ENCODE measurements around the gene MSANTD1.

The MSANTD1 gene

DNA sequence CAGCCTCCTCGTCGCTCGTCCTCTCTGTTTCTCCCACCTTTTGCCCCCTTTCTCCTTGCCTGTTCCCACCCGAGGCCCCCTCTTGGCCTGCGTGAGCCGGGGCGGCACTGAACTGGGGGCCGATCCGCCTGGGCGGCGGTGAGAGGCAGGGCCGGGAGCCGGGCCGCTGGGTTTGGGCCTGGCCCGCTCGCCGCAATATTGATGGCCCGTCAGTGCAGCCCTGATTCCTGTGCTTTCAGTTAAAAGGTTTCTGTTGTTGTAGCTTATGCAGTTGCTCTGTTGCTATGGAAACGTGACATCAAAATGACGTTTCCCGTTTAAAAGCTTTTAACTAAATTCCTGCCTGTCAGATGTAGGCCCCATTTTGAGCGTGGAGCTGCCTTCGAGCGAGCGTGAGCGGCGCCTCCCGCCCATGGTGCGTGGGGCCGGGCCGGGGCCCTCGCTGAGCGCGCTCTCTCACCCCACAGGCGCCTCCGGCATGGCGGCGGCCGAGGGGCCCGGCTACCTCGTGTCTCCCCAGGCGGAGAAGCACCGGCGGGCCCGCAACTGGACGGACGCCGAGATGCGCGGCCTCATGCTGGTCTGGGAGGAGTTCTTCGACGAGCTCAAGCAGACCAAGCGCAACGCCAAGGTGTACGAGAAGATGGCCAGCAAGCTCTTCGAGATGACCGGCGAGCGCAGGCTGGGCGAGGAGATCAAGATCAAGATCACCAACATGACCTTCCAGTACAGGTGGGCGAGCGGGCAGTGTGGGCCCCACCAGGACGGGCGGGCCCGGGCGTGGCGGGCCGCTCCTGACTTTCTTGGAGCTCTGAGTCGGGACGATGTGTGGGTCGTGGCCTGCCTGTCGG, at the start of gene MSANTD1:
MSANTD1 (plus strand) TSS at position 349 of the 851 bp plus-strand sequence; CDS start at position 413, 64 bp downstream.
- TF ChIP-seq, protein P1, sequence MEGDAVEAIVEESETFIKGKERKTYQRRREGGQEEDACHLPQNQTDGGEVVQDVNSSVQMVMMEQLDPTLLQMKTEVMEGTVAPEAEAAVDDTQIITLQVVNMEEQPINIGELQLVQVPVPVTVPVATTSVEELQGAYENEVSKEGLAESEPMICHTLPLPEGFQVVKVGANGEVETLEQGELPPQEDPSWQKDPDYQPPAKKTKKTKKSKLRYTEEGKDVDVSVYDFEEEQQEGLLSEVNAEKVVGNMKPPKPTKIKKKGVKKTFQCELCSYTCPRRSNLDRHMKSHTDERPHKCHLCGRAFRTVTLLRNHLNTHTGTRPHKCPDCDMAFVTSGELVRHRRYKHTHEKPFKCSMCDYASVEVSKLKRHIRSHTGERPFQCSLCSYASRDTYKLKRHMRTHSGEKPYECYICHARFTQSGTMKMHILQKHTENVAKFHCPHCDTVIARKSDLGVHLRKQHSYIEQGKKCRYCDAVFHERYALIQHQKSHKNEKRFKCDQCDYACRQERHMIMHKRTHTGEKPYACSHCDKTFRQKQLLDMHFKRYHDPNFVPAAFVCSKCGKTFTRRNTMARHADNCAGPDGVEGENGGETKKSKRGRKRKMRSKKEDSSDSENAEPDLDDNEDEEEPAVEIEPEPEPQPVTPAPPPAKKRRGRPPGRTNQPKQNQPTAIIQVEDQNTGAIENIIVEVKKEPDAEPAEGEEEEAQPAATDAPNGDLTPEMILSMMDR (IDR thresholded peaks at IDR 0.05; ENCODE audit: insufficient read depth, missing control alignments) = no peak
- no peak for DNase-seq (ENCODE audit: insufficient read length, low spot score)
- no peak for FAIRE-seq

DNA sequence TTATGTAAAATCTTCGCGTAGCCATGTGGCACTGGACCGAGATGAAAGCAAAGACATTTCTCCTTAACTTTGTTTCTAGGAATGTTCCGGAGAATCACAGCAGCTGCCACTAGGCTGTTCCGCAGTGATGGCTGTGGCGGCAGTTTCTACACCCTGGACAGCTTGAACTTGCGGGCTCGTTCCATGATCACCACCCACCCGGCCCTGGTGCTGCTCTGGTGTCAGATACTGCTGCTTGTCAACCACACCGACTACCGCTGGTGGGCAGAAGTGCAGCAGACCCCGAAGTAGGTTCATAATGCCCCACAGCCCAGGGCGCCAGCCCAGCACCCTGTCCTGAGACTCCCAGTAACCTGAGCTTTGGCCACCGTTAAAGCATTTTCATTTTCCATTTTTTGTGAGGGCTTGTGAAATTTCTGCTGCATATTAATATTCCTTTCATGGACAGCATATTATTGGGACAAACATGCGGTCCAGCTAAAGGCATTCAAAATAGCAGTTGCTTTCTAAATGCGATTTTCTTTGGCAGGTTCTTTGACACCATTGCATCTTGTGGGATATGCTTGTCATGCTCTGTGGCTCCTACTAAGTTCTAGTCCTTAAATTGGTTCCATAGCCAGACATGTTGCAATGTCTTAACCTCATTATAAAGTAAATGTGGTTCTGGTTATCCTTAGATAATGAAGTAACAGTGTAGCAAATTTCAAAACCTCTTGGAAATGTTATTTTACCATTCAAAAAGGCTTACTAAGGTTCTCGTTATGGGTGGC, 49.1 kb upstream of the MSANTD1 start:
- no peak for DNase-seq (ENCODE audit: insufficient read length, low spot score)
- TF ChIP-seq, protein P1 (IDR thresholded peaks at IDR 0.05; ENCODE audit: insufficient read depth, missing control alignments) = no peak
- no peak for FAIRE-seq

DNA sequence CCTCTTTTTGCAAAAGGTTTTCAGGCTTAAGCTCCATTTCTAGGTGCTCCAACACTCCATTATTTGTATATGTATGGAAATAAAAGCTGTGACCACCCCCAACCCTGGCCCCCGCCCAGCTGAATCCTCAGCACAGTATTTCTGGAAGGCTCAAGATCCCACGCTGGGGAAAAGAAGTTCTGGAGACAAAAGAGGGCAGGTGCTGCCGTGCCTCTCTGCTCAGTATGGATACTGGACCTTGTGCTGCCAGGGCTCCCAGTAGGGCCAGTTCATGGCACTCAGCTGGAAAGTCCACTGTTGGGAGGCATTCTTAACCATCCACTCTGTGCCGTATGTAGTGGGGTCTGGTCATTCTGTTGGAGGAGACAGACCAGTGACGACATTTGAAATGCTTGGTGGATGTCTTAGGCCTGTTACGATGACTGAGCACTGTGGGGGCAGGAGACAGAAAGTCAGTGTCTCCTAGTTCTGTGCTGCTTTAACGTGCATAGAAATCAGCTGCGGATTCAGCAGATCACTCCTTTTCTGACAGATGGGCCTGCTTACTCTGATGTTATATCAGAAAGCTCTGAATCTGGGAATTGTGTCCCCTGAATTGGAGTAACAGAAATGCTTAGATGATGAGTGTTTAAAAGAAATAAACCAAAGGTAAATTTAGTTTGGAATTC, 48.4 kb upstream of the MSANTD1 start:
- TF ChIP-seq, protein P1 (IDR thresholded peaks at IDR 0.05; ENCODE audit: insufficient read depth, missing control alignments) = no peak
- no peak for DNase-seq (ENCODE audit: insufficient read length, low spot score)
- FAIRE-seq = no peak

DNA sequence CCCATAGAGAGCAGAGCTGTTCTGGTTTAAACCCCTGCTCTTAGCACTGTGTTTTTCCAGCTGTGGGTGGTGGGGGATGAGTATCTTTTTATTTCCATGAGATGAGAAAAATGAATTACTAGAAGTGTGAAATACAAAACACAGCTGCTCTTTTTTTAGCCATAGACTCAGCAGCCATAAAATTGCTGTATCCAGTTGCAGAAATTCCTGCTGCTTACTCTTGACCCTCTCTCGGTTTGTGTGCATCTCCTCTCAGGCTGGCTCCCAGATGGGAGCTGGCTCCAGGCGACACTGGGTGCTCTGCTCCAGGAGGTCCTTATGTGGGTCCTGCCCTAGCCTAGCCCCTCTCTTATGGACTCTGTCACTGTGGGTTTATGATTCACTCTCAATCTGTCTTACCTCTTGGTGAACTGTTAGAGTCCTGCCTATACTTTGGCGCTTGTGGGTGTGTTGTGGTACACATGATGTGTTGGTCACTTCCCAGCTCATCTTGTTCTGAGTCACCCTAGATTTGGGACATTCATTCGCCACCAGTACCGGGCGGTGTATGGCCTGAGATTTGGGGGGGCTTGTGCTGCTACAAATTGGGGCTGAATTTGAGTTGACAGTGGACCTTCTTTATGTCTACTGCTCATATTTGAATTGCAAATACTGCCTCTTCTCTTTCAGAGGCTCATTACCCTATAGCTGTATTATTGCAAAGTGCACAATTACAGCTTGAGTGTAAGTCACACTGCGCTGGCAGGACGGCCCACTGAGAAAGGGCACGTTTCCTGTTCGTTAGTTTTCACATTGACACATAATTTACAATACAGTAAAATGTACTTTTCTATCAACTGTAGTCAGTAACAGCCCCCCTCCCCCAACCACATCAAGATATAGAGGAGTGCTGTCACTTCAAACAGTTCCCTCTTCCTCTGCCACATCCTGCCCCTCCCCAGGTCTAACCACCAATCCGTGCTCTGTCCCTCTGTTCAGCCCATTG, 46.9 kb upstream of the MSANTD1 start:
- DNase-seq (ENCODE audit: insufficient read length, low spot score) (no peak), FAIRE-seq (no peak)
- TF ChIP-seq, protein P1 (IDR thresholded peaks at IDR 0.05; ENCODE audit: insufficient read depth, missing control alignments) = no peak

DNA sequence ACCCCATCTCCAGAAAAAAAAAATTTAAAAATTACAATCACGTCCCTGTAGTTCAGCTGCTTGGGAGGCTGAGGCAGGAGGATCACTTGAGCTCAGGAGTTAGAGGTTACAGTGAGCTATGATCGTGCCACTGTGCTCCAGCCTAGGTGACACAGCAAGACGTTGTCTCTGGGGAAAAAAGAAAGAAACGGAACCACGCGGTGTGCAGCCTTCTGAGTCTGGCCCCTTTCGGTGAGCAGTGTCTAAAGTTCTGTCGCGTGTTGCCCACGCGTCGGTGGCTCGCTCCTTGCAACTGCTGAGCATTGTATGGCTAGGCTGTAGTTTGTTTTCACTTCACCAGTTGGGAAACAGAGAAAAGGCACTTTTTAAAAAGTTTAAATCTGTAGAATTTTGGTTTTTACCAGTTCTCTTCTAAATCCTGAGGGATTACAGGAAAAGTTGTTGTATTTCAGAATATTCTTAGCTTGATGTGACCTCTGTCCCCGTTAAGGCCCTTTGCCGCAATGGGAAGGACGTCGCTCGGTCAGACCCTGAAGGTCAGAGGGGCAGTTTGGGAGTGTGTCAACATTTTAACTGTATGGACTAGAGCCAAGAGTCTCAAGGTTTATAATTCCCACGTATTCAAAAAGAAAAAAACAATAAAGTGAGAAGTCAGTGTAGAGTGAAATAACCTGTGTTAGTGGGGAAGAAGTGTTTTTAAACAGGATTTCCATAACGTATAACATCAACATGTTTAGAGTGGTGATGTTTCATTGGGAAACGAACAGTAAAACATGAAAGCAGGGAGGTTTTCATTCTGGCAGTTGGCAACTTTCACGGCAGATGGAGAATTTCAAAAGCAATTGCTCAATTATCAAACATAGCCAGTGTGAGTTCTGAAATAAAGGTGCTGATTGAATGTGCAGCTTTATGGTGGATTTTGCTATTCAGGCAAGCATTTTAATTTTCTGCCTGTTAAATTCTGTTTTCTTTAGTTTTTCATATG, 45.8 kb upstream of the MSANTD1 start:
- DNase-seq (ENCODE audit: insufficient read length, low spot score) (no peak), FAIRE-seq (no peak)
- TF ChIP-seq, protein P1 (IDR thresholded peaks at IDR 0.05; ENCODE audit: insufficient read depth, missing control alignments) = no peak
